Type B pancreatic cell (in vitro differentiated cells): Measurements from ENCODE around the gene HSBP1. TPM values are rescaled to one million over a fixed set of nuclear protein-coding genes. Genes with fewer than 3 reads are reported as not detected.

ENCODE experiments used
- DNase-seq: peaks from one replicate; pipeline ENCODE4 v3.0.0; 2021; ENCODE audit warnings: mixed read lengths; ENCODE audit not compliant: unreplicated experiment; ENCODE audit errors: extremely low spot score
- H3K27ac Mint-ChIP-seq: 2 replicates; pipeline ENCODE4 v1.8.0; 2021; ENCODE audit warnings: mild to moderate bottlenecking, mixed read lengths
- H3K27me3 Mint-ChIP-seq: 2 replicates; pipeline ENCODE4 v1.8.0; 2021; ENCODE audit warnings: mixed read lengths
- H3K36me3 Mint-ChIP-seq: 2 replicates; pipeline ENCODE4 v1.8.0; 2021; ENCODE audit warnings: mixed read lengths
- H3K4me1 Mint-ChIP-seq: one replicate; pipeline ENCODE4 v1.8.0; 2021; ENCODE audit warnings: mixed read lengths; ENCODE audit not compliant: unreplicated experiment
- H3K4me3 Mint-ChIP-seq: 2 replicates; pipeline ENCODE4 v1.8.0; 2021; ENCODE audit warnings: mild to moderate bottlenecking, mixed read lengths
- H3K9me3 Mint-ChIP-seq: 2 replicates; pipeline ENCODE4 v1.8.0; 2021; ENCODE audit warnings: mixed read lengths
- CTCF ChIP-seq: fragments of 200-600 bp; sonication (generic); conservative IDR thresholded peaks from 2 replicates; pipeline ENCODE4 v1.5.0; 2021; ENCODE audit warnings: antibody characterized with exemption, mild to moderate bottlenecking
- total RNA-seq: library from RNA; stranded (reverse); gene quantifications from 2 replicates; pipeline ENCODE4 v1.2.1, GENCODE V29; 2021; ENCODE audit warnings: low replicate concordance

Gene HSBP1
- total RNA-seq, 1 donor from 2014 or later: 226 TPM

- no peak for TF ChIP-seq CTCF
- H3K27ac Mint-ChIP-seq: peak overlapping the region; percentile 28
- DNase-seq: no peak
- H3K4me1 Mint-ChIP-seq: peaks cover 14% of the 10 kb centered on the region
- no peak overlapping the region for H3K4me3 Mint-ChIP-seq
- H3K36me3 Mint-ChIP-seq: no peaks in the 10 kb centered on the region
- H3K9me3 Mint-ChIP-seq: peaks cover 9% of the 10 kb centered on the region
- H3K27me3 Mint-ChIP-seq: peaks cover 4% of the 10 kb centered on the region
Observed at GRCh38 chr16:83840060-83840617, 32.4 kb downstream of the HSBP1 start.

- peaks cover 9% of the 10 kb centered on the region for H3K9me3 Mint-ChIP-seq
- peaks cover 10% of the 10 kb centered on the region for H3K4me1 Mint-ChIP-seq
- TF ChIP-seq CTCF: no peak
- no peak overlapping the region for H3K27ac Mint-ChIP-seq
- peaks cover 4% of the 10 kb centered on the region for H3K27me3 Mint-ChIP-seq
- H3K4me3 Mint-ChIP-seq: no peak overlapping the region
- DNase-seq: no peak
- H3K36me3 Mint-ChIP-seq: no peaks in the 10 kb centered on the region
Observed at GRCh38 chr16:83842291-83842690, 34.5 kb downstream of the HSBP1 start.

GRCh38 chr16:83842756-83843507 lies 35.2 kb downstream of the HSBP1 start:
- no peak for DNase-seq
- Mint-ChIP-seq H3K9me3 (peaks cover 4% of the 10 kb centered on the region), H3K4me1 (peaks cover 10% of the 10 kb centered on the region)

GRCh38 chr16:83843657-83844056 lies 35.9 kb downstream of the HSBP1 start:
- no peak for DNase-seq
- Mint-ChIP-seq H3K4me3 (no peak overlapping the region), H3K36me3 (no peaks in the 10 kb centered on the region), H3K4me1 (peaks cover 10% of the 10 kb centered on the region), H3K27me3 (peaks cover 4% of the 10 kb centered on the region), H3K9me3 (peaks cover 4% of the 10 kb centered on the region), H3K27ac (no peak overlapping the region)
- no peak for TF ChIP-seq CTCF

More at GRCh38 chr16:83842756-83843507, 35.2 kb downstream of the HSBP1 start:
- peaks cover 4% of the 10 kb centered on the region for H3K27me3 Mint-ChIP-seq
- no peak overlapping the region for H3K4me3 Mint-ChIP-seq
- no peak overlapping the region for H3K27ac Mint-ChIP-seq
- no peaks in the 10 kb centered on the region for H3K36me3 Mint-ChIP-seq
- TF ChIP-seq CTCF: no peak

- DNase-seq: no peak
Observed at GRCh38 chr16:83845263-83845662, 37.5 kb downstream of the HSBP1 start.

More at GRCh38 chr16:83845263-83845662, 37.5 kb downstream of the HSBP1 start:
- Mint-ChIP-seq H3K36me3 (no peaks in the 10 kb centered on the region), H3K27me3 (peaks cover 4% of the 10 kb centered on the region), H3K4me3 (no peak overlapping the region), H3K9me3 (no peaks in the 10 kb centered on the region), H3K27ac (no peak overlapping the region), H3K4me1 (peaks cover 10% of the 10 kb centered on the region)
- no peak for TF ChIP-seq CTCF
